ENCODE results near the gene ASTE1.
A peak's percentile ranks its signal among the peaks of the same experiment; 100 is the strongest.
"Not testable (repeated sequence)": the region's sequence is repeated elsewhere in the genome, so short reads cannot be mapped to it uniquely, and the experiment has no call there.

Gene ASTE1

DNA sequence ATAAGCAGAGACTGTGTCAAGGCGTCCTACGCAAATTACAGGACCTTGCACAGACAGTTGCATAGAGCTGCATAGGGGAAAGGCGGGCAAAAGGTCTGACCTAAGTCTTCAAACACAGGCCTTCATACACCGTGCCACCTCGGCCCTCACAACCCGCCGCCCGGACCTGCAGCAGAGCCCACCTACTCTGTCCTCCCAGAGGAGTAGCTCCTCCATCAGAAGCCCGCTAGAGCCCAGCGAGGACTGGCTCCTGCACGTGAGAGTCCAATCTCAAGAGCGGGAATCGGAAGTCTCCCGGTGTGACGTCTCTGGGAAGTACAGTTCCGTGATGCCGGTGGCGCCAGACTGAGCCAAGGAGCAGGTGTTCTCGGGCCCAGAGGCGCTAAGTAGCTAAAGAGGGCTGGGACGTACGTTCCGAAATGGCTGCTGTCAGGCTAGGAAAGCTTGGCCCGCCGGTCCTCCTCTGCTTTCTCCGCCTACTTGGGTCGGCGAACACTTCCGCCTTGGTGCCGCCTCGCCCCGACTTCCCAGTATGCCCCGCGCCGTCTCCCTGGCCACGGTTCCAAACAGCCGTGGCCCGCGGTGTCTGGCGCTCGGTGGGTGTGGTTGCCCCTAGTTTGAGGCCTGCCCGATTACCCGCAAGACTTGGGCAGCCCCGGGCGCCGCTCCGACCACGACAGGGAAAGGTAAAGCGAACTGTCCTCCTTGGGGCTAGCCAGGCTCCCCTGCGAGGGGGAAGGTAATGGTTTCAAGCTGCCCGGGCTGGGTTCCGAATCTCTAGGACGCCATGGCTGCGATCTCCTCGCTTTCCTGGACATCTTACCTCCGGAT is at the start of gene ASTE1, which contains the start of gene NEK11:
ASTE1 (minus strand) TSS at position 505 of the 831 bp plus-strand sequence. CDS start 1,519 bp downstream, outside the sequence.
NEK11 (plus strand) TSS at position 557 of the 831 bp plus-strand sequence. CDS start 2,832 bp downstream, outside the sequence.
- DNase-seq = peak; percentile 76

DNA sequence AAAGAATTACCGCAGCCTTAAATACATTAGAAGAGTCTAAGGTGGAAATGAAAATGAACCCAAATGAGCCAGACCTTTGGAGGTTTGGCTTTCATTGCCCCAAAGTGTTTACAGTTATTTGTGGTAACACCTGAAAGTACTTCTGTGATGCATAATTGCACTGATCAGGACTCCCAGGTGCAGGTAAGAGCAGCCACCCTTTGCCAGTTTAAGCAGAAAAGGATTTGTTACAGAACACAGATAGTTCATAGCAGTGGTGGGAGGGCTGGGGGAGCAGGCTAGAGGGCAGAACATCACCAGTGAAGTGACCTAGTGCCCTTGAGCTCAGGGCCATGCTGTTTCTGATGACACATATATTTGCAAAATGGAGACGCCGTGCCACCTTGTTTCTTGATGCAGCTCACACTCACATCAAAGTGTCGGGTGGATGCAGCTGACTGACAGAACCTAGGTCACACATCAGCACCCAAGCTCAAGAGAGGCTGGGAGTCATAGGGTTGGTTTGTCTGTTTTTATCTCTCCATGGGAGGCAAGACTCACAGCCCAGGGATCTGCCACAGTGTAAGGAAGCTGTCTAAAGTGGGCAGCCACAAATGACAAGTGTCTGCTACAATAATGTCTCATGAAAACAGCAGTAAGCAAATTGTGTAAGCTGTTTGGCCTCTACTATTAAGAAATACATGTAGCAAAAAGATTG is 49.2 kb upstream of the ASTE1 start:
- no peak for DNase-seq

DNA sequence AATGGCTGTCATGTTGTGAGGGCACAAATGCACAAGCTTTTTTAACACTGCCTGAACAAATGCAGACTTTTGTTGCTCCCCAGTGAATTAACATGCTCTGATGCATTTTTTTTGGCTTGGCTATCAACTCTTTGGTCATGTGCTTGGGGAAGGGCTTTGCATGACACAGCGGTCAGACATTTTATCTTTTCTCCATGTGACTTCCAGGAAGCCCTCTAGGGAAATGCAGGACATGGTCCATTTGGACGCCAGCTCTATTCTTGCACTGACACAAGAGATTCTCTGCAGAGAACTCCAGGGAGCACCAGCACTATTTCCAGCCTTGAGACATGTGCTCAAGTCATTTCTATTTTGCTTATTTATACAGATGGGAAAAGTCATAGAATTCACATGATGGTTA is 46.2 kb upstream of the ASTE1 start:
- no peak for DNase-seq

- DNase-seq = no peak
Measured at GRCh38 chr3:131072099-131072559, 45.5 kb upstream of the ASTE1 start.

- no peak for DNase-seq
Measured at GRCh38 chr3:131067983-131068382, 41.4 kb upstream of the ASTE1 start.

DNA sequence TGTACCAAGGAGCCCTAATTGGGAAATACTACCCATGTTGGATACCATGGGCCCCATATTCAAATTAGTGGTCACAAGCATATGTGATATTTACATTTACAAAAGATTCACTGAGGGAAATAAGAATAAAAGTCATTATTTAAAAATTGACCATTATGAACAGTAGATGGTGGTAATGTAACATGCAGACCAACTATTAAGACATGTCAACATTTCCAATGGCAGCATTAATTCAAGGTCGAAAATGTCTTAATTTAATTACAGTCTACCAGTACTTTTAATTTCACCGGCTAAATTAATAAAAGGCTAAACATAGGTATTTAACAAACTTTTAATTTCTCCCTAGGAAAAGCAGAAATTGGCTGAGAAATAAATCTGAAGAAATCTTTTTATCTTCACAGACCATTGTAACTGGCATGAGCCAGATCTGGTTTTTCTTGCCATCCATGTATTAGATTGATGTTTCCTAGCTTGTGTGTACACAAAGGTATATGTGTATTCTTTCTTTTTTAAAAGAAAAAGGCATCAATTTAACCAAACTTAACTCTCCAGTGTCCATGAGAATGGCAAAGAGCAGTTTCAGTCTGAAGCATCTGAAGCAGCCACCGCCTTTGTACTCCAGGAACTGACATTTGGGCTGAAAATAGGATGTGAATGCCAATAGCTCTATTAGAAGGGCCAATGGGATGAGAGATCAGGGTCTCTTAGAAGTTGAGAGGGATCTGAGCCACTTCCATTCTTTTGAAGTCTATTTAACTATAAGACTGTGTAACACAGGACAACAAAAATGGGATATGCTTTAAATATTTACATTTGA is 26.6 kb upstream of the ASTE1 start:
- DNase-seq = no peak

- DNase-seq = no peak
Measured at GRCh38 chr3:131050001-131050400, 23.4 kb upstream of the ASTE1 start.

DNA sequence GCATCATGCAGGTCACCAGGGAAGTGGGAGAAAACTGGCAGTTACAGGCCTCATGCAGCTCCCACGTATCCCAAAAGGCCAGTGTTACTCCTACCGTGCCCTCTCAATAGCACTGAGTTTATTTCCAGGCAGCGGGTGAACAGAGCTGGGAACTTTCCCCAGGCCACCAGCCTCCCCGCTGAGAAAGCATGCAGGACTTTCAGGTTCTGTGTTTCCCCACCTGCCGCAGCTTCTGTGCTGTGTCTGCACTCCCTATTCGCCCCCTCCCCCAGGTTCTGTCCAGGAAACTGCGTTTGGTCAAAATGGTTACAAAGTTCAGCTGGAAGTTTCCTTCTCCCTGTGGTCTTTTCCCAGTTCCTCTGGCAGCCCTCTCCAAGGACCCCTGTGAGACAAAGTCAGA is 21.4 kb upstream of the ASTE1 start:
- no peak for DNase-seq

DNA sequence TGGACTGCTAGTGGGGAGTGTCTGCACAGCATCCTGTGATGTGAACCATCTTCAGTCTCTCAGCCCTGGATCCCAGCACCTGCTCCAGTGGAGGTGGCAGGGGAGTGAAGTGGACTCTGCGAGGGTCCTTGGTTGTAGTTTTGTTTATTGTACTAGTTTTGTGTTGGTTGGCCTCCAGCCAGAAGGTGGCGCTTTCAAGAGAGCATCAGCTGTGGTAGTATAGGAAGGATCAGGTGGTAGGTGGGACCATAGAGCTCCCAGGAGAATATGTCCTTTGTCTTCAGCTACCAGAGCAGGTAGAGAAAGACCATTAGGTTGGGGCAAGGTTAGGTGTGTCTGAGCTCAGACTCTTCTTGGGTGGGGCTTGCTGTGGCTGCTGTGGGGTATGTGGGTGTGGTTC is 21.0 kb upstream of the ASTE1 start:
- DNase-seq = peak; percentile 23

DNA sequence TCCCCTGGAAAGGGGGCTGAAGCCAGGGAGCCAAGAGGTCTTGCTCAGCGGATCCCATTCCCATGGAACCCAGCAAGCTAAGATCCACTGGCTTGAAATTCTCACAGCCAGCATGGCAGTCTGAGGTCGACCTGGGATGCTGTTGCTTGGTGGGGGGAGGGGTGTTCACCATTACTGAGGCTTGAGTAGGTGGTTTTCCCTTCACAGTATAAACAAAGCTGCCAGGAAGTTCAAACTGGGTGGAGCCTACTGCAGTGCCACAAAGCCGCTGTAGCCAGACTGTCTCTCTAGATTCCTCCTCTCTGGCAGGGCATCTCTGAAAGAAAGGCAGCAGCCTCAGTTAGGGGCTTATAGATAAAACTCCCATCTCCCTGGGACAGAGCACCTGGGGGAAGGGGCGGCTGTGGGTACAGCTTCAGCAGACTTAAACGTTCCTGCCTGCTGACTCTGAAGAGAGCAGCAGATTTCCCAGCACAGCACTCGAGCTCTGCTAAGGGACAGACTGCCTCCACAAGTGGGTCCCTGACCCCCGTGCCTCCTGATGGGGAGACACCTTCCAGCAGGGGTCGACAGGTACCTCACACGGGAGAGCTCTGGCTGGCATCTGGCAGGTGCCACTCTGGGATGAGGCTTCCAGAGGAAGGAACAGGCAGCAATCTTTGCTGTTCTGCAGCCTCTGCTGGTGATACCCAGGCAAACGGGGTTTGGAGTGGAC is 15.8 kb upstream of the ASTE1 start:
- not testable (repeated sequence) for DNase-seq

- DNase-seq = no peak
Measured at GRCh38 chr3:131038326-131038725, 11.7 kb upstream of the ASTE1 start.

GRCh38 chr3:131036986-131037385 is 10.4 kb upstream of the ASTE1 start:
- no peak for DNase-seq

GRCh38 chr3:131036200-131036816 is 9.7 kb upstream of the ASTE1 start:
- no peak for DNase-seq

DNA sequence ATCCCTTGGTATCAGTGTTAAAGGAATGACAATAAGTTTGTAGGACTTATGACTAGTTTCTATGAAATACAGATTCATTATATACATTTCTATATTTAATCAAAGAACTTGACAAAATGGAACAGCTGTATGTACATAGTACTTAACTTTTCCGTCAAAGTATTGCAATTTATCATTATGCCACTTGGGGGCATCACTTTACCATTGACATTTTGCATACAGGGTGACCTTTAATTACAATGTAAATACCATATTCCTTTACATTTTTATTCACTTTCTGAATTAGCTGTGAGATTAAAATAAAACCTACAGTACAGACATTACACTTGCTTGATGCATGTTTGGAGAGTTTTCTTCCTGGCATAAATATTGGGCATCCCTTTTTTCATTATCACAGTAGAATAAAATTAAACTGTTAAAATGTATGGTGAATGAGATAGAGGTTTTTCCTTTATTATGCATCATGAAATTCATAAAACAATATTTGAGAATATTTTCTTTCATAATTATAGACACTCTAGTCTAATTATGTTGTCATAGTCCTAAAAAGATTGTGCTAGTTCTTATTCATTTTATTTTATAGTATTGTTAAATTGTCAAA is 7.0 kb upstream of the ASTE1 start:
- DNase-seq = peak; percentile 10

DNA sequence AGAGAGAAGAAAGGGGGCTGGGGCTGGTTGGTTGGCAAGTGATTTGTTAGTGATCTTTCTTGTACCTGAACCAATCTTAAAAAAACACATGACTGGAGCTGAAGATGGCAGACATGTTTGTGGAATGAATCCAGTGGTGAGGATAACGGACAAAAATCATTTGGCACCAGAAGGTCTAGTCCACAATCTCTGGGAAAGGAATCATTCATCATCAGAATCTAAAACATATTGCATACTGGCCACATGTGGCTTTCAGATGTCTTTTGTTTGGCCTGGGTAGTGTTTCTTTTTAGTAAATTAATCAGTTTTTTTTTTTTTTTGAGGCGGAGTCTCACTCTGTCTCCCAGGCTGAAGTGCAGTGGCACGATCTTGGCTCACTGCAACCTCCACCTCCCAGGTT is 5.0 kb upstream of the ASTE1 start:
- DNase-seq = no peak

- DNase-seq = no peak
Measured at GRCh38 chr3:131028844-131029243, 2.2 kb upstream of the ASTE1 start.

DNA sequence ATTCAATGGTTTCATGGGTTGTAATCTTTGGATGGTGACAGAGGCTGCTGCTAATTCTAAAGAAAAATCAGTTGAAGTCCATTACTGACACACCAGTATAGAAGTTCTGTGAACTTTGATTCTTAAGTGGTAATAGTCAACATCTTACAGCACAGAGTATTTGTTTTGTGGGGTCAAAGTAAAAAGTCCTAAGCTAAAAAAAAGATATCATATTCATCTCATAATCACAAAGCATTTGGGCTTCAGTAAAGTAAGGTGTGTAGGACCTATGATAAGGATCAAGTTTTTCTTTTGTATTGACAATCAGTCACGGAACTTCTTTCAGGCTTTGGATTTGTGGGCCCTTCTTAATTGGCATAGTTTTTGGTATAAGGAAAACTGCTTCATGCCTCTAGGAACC is 1.1 kb downstream of the ASTE1 start:
- no peak for DNase-seq

DNA sequence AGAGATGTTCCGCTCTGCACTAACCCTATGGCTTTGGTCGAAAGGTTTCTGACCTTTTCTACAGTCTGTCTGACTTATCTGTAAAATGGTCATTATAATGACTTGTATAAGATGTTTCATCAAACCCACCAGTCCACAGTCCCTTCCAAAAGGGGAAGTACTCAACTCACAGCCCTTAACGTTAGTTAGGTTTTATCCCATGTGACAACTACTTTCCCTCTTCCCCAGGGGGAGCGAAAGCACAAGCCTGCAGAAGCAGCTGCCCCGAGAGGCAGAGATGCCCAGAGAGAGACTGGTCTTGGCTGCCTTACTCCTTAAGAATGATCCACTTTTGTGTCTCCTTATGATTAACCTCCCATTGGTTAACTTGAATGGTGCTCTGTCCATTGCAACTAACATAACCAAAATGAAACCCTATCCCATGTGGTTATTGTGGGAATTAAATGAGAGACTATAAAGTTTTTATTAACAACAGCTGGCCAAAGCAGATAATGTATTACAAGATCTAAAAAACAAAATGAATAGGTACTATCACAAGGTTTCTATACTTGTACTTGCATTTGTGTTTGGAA is 6.4 kb downstream of the ASTE1 start:
- no peak for DNase-seq

DNA sequence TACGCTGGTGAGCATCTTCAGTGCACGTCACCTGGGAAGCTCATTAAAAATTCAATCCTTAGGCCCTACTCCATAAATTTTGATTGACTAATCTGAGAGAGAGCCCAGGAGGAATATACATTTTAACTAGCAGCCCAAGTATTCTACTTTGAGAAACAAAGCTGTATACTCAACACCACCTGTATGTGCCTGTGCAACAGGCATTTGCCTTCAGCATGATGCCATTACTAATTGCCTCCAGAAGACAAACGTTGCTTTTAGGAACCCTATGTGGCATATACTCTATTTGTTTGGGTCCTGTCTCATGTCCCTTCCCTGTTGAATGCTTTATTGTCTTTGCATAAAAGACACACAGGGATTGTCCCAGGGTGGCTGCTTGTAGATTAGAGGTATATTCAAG is 7.7 kb downstream of the ASTE1 start:
- DNase-seq = no peak

DNA sequence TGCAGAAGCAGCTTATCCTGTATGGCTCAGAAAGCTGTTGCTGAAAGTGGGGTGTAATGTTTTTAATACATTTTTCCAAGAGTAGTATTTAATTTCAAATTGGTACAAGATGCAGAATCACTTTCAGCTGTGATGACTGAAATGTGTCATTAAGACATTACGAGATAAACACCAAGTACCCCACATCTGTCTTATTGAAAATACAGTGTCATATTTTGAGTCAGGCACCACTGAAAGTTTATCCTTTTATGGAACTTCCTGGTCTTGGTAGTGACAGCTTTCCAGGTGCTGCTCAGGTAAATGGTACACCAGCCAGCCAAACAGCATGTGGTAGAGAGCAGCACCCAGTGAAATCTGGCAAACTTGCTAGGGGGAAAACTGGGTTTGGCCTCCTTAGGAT is 16.9 kb downstream of the ASTE1 start:
- DNase-seq = no peak

- no peak for DNase-seq
Measured at GRCh38 chr3:131008326-131008725, 18.3 kb downstream of the ASTE1 start.
